ENCODE data around the gene FXYD2.
A peak's percentile ranks its signal among the peaks of the same experiment; 100 is the strongest.

DNA sequence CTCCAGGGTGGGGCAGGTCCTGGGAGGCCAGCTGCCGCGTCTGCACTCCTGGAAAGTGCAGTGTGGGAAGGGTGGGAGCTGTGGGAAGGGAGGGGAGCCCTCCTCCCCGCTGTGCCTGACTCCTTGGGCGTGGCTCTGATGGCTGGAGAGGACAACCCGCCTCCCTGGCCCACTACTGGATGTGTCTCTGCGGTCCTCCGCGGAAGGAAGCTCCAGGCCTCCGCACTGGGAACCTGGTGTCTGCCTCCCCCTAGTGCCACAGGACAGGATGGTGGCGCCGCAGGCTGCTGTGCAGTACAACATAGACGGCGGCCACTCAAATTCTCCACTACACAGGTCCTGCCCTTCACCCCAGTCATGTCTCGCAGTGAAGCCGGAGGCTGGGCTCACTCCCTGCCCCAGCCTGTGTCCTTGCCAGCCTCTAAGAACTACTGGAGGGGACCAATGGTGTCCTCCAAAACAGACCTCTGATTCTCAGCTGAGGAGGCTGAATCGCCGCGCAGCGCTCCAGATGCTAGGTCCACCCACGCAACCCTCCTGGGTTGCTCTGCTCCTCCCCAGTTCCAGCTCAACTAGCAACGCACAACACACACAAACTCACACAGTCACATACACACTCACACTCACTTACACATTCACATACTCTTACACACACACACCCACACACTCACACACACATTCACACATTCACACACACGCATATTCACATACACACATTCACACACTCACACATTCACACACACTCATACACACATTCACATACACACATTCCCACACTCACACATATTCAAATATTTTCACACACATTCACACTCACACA lies 15.1 kb downstream of the FXYD2 start:
- TF ChIP-seq, protein P1, sequence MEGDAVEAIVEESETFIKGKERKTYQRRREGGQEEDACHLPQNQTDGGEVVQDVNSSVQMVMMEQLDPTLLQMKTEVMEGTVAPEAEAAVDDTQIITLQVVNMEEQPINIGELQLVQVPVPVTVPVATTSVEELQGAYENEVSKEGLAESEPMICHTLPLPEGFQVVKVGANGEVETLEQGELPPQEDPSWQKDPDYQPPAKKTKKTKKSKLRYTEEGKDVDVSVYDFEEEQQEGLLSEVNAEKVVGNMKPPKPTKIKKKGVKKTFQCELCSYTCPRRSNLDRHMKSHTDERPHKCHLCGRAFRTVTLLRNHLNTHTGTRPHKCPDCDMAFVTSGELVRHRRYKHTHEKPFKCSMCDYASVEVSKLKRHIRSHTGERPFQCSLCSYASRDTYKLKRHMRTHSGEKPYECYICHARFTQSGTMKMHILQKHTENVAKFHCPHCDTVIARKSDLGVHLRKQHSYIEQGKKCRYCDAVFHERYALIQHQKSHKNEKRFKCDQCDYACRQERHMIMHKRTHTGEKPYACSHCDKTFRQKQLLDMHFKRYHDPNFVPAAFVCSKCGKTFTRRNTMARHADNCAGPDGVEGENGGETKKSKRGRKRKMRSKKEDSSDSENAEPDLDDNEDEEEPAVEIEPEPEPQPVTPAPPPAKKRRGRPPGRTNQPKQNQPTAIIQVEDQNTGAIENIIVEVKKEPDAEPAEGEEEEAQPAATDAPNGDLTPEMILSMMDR (IDR thresholded peaks at IDR 0.05): peak in 3 of 4 donors; percentile 32 to 42 (median 34)
- no peak for TF ChIP-seq POLR2A (IDR thresholded peaks at IDR 0.05)

All from right lobe of liver (tissue), 4 donors.